ENCODE measurements around the gene SLC44A3.

The SLC44A3 gene, protein sequence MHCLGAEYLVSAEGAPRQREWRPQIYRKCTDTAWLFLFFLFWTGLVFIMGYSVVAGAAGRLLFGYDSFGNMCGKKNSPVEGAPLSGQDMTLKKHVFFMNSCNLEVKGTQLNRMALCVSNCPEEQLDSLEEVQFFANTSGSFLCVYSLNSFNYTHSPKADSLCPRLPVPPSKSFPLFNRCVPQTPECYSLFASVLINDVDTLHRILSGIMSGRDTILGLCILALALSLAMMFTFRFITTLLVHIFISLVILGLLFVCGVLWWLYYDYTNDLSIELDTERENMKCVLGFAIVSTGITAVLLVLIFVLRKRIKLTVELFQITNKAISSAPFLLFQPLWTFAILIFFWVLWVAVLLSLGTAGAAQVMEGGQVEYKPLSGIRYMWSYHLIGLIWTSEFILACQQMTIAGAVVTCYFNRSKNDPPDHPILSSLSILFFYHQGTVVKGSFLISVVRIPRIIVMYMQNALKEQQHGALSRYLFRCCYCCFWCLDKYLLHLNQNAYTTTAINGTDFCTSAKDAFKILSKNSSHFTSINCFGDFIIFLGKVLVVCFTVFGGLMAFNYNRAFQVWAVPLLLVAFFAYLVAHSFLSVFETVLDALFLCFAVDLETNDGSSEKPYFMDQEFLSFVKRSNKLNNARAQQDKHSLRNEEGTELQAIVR
- 0.54 to 1.5 (median 0.76) reads per million in 4 donors for total RNA-seq

- no peak for DNase-seq
These were observed at the start of gene SLC44A3 for GRCh38 chr1:94819945-94820746. Gene SLC44A3 (plus strand): TSS chr1:94820357. CDS start chr1:94820452, 95 bp downstream.

GRCh38 chr1:94772230-94772641, 47.9 kb upstream of the SLC44A3 start:
- no peak for DNase-seq

GRCh38 chr1:94772845-94773244, 47.3 kb upstream of the SLC44A3 start:
- DNase-seq: no peak

DNA sequence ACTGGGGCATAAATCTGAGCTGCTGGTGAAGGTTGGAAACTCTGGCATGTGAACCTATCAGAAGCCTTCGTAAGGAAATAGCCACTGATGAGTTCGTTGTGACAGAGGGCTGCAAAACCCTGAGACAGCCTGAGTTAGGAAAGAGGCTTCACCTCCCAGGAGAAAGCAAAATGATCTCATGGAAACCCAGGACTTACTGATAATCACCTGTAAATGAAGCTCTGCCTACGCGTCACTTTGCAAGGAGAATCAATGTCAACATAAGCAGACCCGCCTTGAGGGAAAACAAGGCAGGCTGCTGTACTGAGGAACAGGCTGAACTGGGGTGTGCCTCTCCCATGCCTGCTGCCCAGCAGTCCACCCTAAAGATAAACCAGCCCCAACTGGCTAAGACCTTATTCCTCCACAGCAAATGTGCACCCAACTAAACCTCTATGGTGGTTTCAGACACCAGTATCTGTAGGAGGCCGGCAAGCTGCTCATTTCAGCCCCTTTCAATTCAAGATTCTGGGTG, 46.8 kb upstream of the SLC44A3 start:
- DNase-seq: no peak

DNA sequence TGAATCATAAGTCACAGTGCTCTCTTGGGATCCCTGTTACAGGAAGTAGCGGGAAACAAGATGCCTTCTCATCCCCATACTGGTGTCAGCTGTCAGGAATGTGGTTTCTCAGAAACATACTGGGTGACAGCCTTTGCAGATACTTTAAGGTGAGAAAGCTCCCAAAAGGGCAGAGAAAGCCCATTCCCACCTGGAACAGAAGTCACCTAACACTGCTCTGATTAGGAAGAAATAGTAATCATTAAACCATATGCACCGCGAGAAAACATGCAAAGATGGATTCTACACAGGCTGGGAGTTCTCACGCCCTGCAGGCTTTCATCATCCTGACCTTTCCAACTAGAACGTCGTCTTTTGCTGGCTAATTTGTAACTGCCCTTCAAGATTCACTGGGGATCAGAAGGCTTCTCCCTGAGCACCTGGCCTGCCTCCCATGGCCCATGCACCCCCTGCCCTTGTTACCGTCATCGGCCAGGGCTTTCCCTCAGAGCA, 46.2 kb upstream of the SLC44A3 start:
- DNase-seq: no peak

GRCh38 chr1:94776474-94776873, 43.7 kb upstream of the SLC44A3 start:
- DNase-seq: no peak

GRCh38 chr1:94777281-94777680, 42.9 kb upstream of the SLC44A3 start:
- no peak for DNase-seq

DNA sequence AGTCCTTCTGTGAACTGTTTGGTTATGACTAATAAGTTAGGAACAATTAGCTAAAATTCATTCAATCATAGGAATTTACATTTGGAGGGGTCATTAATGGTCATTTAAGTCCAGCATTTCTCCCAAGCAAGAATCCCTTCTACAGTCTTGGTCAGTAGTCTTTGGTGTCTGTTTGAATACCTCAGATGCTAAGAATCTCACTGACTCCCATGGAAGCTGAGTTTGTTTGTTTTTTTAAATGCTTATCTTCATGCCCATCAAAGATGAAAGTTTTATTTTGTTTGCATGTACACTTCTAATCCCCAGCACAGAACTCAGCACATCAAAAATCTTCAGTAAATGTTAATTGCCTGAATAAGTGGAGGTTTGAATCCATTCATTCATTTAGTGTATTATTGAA, 41.3 kb upstream of the SLC44A3 start:
- no peak for DNase-seq

DNA sequence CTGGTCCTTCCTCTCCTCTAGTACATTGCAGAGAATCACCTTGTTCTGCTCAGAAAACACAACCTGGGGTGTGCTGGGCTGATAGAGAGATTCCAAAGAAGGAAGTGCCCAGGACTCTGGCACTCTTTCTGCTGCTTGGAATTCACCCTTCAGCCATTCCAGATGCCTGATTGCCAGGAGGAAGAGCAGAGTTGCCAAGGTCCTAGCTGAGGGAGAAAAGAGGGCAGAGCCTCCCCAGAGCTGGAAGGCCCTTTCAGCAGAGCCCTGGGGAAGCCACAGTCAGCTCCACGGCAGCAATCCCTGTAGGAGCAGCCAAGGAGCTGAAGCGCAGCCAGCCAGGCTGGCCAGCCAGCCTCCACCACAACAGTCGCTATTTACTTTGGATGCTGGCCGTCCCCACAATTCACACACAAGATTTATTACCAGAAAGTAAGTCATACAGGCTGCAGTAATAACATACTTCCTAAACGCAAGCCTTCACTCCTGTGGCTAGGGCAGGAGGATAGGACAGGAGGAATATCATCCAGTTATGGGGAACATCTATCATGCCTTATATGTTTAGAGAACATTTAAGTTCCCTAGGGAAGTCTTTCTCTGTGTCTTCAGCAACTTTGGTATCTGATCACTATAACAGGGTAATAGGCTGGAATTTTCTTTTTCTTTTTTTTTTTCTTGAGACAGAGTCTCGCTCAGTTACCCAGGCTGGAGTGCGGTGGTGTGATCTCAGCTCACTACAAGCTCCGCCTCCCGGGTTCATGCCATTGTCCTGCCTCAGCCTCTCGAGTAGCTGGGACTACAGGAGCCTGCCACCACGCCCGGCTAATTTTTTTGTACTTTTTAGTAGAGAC, 36.6 kb upstream of the SLC44A3 start:
- no peak for DNase-seq

GRCh38 chr1:94784190-94784515, 36.0 kb upstream of the SLC44A3 start:
- no peak for DNase-seq

GRCh38 chr1:94787691-94788090, 32.5 kb upstream of the SLC44A3 start:
- DNase-seq: no peak

- DNase-seq: no peak
These were observed 29.9 kb upstream of the SLC44A3 start for GRCh38 chr1:94790246-94790645.

GRCh38 chr1:94790670-94791069, 29.5 kb upstream of the SLC44A3 start:
- DNase-seq: no peak

DNA sequence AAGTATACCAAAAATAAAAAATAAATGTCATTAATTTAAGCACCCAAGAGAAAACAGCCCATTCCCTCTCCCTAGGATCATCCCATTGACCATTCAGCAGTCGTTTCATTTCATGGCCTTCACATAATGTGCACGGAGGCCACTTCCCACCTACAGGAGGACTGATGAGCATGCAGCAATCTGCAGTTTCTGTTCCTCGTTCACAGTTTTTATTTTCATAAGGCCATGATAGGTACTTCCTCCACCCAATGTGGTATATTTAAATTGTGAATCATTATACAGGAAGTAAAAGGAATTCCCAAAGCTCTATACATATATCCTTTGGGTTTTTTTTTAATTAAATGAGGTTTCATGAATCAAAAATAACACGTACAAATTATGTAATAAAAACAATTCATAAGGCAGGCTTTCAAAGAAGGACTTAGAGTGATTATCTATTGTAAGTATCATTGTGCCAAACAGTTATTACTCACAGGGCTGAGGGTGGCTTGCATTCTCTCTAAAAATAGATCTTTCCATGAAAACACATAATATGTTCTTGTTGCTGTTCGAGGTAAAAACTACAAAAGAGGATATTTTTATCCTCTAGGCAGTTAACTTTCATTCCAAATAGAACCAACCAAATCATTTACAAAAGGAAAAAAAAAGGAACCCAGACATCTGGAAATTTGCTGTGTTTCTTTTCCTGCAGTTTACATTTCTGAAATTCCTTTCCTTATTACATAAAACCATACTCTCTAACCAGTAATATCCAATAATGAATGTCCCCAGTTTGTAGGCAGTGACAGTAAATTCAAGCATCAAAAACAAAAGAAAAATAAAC, 27.5 kb upstream of the SLC44A3 start:
- DNase-seq: no peak

DNA sequence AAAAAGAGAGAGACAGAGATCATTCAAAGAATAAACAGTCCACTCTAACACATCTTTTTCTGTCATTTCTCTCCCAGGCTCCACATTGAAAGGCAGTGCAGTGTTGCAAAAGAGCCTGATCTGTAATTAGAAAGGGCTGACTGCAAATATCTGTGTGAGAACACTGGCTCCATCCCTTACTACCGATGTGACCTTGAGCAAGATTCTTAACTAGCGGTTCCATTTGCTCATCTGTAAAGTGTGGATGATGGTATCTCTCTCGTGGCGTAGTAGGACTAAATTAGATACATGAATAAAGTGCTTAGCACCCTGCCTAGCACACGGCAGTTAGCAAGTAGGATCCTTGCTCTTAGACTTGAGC, 26.9 kb upstream of the SLC44A3 start:
- no peak for DNase-seq

- peak in 1 of 5 donors; percentile 15 for DNase-seq
These were observed 24.7 kb upstream of the SLC44A3 start for GRCh38 chr1:94795434-94795833.

DNA sequence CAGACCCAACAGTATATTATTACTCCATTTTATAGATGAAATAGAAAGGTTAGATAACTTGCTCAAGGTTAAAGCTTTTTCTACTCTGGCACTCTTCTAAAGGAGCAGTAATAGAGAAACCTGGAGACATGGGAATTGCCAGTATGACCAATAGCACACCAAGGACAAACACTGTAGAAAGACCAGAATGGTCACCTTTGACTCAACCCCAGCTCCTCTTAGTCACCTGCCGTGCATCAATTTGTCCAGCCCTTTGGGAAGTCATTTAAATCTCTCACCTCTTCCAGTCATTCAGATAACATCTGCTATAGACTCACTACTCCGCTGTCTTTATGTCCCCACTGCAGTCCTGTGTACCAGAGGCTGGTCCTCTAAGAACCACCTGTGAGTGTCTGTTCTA, 23.9 kb upstream of the SLC44A3 start:
- DNase-seq: no peak

DNA sequence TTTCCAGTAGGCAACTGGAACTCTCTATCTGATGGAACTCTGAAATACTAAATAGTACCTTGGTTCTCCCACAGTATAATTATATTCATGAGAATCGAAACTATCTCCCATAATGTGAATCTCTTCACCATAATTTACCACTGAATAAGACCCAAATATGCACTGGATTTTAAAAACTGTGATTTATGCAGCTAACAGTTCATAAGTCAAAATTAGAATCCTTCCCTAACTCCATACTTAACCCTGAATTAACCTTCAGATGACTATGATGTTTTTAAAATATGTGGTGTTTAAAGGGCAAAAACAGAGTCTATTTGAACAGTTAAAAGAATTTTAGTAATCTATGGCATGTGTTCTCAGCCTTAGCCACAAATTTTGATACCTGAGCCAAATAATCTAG, 22.9 kb upstream of the SLC44A3 start:
- DNase-seq: no peak

DNA sequence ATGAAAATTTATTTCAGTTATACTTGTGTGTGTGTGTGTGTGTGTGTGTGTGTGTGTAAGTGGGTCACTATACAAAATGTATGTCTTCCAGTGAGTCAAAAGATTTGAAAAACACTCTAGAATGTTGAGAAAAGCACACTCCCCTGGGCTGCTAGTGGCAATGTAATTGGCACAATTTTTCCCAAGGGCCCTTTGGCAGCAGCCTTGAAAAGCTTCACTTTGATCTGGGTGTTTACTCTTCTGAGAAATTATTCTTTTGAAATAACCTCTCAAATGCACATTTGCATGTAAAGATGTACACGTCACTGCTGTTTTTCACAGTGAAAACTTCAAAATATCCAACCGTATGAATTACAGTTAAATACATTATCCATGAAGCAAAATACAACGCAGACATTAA, 22.1 kb upstream of the SLC44A3 start:
- no peak for DNase-seq

DNA sequence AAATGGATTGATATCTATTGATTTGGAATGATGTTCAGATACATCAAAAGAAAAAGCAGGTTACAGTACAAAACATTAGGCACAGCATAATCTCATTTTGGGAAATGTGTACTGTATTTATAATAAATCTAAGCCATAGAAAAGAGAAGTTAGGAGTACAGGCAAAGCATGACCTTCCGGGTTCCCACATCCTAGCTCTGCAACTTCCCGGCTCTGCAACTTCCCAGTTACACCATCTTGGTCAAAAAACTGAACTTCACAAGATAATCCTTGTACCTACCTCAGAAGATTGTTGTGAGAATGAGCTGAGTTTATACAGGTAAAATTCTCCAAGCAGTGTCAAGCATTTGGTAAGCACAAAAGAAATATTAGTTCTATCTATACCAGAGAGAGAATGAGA, 21.7 kb upstream of the SLC44A3 start:
- DNase-seq: no peak

DNA sequence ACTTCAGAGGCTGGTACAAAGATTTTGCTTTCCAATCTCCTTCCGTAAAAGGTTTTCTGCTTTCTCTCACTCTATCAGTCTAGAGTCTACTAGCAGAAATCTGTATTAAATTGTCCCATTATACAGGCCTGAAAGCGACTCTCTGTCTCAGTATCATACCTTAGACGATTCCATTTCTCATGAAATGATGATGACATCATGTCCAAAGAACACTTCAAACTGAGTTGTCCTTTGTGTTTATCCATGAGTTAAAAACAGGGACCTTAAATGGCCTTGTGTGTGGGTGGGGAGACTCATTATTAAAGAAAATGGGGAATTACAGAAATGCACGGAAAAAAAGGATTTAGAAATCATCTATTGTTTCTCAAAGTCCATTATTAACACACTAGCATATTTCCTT, 21.0 kb upstream of the SLC44A3 start:
- no peak for DNase-seq

Data from T-helper 1 cell (primary cell).